ENCODE data around the gene APOC4.

APOC4 gene

GRCh38 chr19:44942067-44942571 lies at the start of gene APOC4:
TSS of gene APOC4 (plus strand) at chr19:44942237. CDS start at chr19:44942278, 41 bp downstream.
- no peaks in the 10 kb centered on the region for H4K20me1 ChIP-seq (ENCODE audit: insufficient read depth, low read length)
- H2AFZ ChIP-seq (ENCODE audit: low read length), result no peak within 1 kb of the TSS
- H3K9me2 ChIP-seq (replicated peaks; ENCODE audit: insufficient read depth, low read length), result no peaks in the 10 kb centered on the region
- no peaks in the 10 kb centered on the region for H3K27me3 ChIP-seq (replicated peaks; ENCODE audit: insufficient read depth, low read length)
- no peak within 1 kb of the TSS for H3K4me3 ChIP-seq (ENCODE audit: low read length)
- no peaks in the 10 kb centered on the region for H3K79me2 ChIP-seq (ENCODE audit: low read length)
- H3K9me3 ChIP-seq (replicated peaks; ENCODE audit: insufficient read depth, low read length), result no peaks in the 10 kb centered on the region
- H3K4me2 ChIP-seq (ENCODE audit: low read depth, low read length), result no peak within 1 kb of the TSS
- TF ChIP-seq EZH2 (optimal IDR thresholded peaks at IDR 0.05; ENCODE audit: low read depth, low read length) (no peak), CTCF (IDR thresholded peaks at IDR 0.05; ENCODE audit: low read length) (no peak), EZH2phosphoT487 (IDR thresholded peaks at IDR 0.05; ENCODE audit: low read length) (no peak)
- no peak within 1 kb of the TSS for H3K9ac ChIP-seq (ENCODE audit: low read length)
- no peak for DNase-seq
- no peaks in the 10 kb centered on the region for H3K36me3 ChIP-seq (replicated peaks; ENCODE audit: insufficient read depth, low read length)
- no peaks in the 10 kb centered on the region for H3K4me1 ChIP-seq (ENCODE audit: low read length)
- H3K27ac ChIP-seq (ENCODE audit: low read length), result no peak within 1 kb of the TSS
- H3F3A ChIP-seq (ENCODE audit: insufficient read depth, low read length), result no peaks in the 10 kb centered on the region

GRCh38 chr19:44892932-44893331 lies 49.1 kb upstream of the APOC4 start:
- no peaks in the 10 kb centered on the region for H4K20me1 ChIP-seq (ENCODE audit: insufficient read depth, low read length)
- no peak for DNase-seq
- H3K9ac ChIP-seq (ENCODE audit: low read length), result no peak overlapping the region
- H3K27me3 ChIP-seq (replicated peaks; ENCODE audit: insufficient read depth, low read length), result peaks cover 3% of the 10 kb centered on the region; the same call in 1 of the 2 replicates
- H3K4me1 ChIP-seq (ENCODE audit: low read length), result 0 out of 2 replicates have a peak, but pooled peaks cover 6% of the 10 kb centered on the region
- peaks cover 14% of the 10 kb centered on the region for H3K36me3 ChIP-seq (replicated peaks; ENCODE audit: insufficient read depth, low read length)
- H3K27ac ChIP-seq (ENCODE audit: low read length), result no peak overlapping the region
- no peak overlapping the region for H2AFZ ChIP-seq (ENCODE audit: low read length)
- TF ChIP-seq EZH2phosphoT487 (IDR thresholded peaks at IDR 0.05; ENCODE audit: low read length) (no peak), CTCF (IDR thresholded peaks at IDR 0.05; ENCODE audit: low read length) (no peak), EZH2 (optimal IDR thresholded peaks at IDR 0.05; ENCODE audit: low read depth, low read length) (no peak)
- no peaks in the 10 kb centered on the region for H3K9me3 ChIP-seq (replicated peaks; ENCODE audit: insufficient read depth, low read length)
- no peak overlapping the region for H3K4me2 ChIP-seq (ENCODE audit: low read depth, low read length)
- H3K9me2 ChIP-seq (replicated peaks; ENCODE audit: insufficient read depth, low read length), result no peaks in the 10 kb centered on the region
- H3K79me2 ChIP-seq (ENCODE audit: low read length), result peaks cover 53% of the 10 kb centered on the region
- H3K4me3 ChIP-seq (ENCODE audit: low read length), result no peak overlapping the region
- peaks cover 9% of the 10 kb centered on the region for H3F3A ChIP-seq (ENCODE audit: insufficient read depth, low read length)

GRCh38 chr19:44893332-44894051 lies 48.5 kb upstream of the APOC4 start:
- H3K9ac ChIP-seq (ENCODE audit: low read length), result no peak overlapping the region
- H3K4me1 ChIP-seq (ENCODE audit: low read length), result 0 out of 2 replicates have a peak, but pooled peaks cover 6% of the 10 kb centered on the region
- DNase-seq, result no peak
- peaks cover 9% of the 10 kb centered on the region for H3F3A ChIP-seq (ENCODE audit: insufficient read depth, low read length)
- no peaks in the 10 kb centered on the region for H3K9me2 ChIP-seq (replicated peaks; ENCODE audit: insufficient read depth, low read length)
- no peak overlapping the region for H2AFZ ChIP-seq (ENCODE audit: low read length)
- no peak overlapping the region for H3K4me3 ChIP-seq (ENCODE audit: low read length)
- no peaks in the 10 kb centered on the region for H3K27me3 ChIP-seq (replicated peaks; ENCODE audit: insufficient read depth, low read length)
- H3K4me2 ChIP-seq (ENCODE audit: low read depth, low read length), result no peak overlapping the region
- peaks cover 53% of the 10 kb centered on the region for H3K79me2 ChIP-seq (ENCODE audit: low read length)
- H3K27ac ChIP-seq (ENCODE audit: low read length), result no peak overlapping the region
- TF ChIP-seq EZH2phosphoT487 (IDR thresholded peaks at IDR 0.05; ENCODE audit: low read length) (no peak), CTCF (IDR thresholded peaks at IDR 0.05; ENCODE audit: low read length) (no peak), EZH2 (optimal IDR thresholded peaks at IDR 0.05; ENCODE audit: low read depth, low read length) (no peak)
- peaks cover 14% of the 10 kb centered on the region for H3K36me3 ChIP-seq (replicated peaks; ENCODE audit: insufficient read depth, low read length)
- no peaks in the 10 kb centered on the region for H3K9me3 ChIP-seq (replicated peaks; ENCODE audit: insufficient read depth, low read length)
- no peaks in the 10 kb centered on the region for H4K20me1 ChIP-seq (ENCODE audit: insufficient read depth, low read length)
